SK-N-SH (cell line): Measurements from ENCODE around the gene SLC35B4. TPM values are rescaled to one million over a fixed set of nuclear protein-coding genes. Genes with fewer than 3 reads are reported as not detected.

Experiments
- CTCF ChIA-PET: fragments of 300-600, 350-600 bp; formaldehyde crosslinking; extraction: SDS; loops from one replicate; lab custom pipeline; 2021; lab: Yijun Ruan, JAX
- POLR2A ChIA-PET: fragments of 350-600 bp; sonication (Branson Sonifier 250); formaldehyde crosslinking; extraction: SDS; loops from one replicate; lab custom pipeline; 2020; ENCODE audit warnings: antibody characterized with exemption, inconsistent platforms; lab: Yijun Ruan, JAX
- DNase-seq: peaks from one replicate; pipeline ENCODE4 v3.0.0; 2012
- H2AFZ ChIP-seq: fragments of 200-600 bp; sonication (generic); 2 replicates; pipeline ENCODE4 v1.8.1; 2016; ENCODE audit warnings: antibody characterized with exemption, mild to moderate bottlenecking, low read depth
- H3F3A ChIP-seq: fragments of 200-600 bp; sonication (generic); replicated peaks from 2 replicates; pipeline ENCODE3; 2016; ENCODE audit warnings: antibody characterized with exemption, mild to moderate bottlenecking; ENCODE audit not compliant: insufficient read depth
- H3K27ac ChIP-seq, 2 experiments: fragments of 200-500 bp in 1 of 2; fragments of 200-600 bp in 1 of 2; sonication (Bioruptor generic) in 1 of 2; sonication (generic), shearing (Covaris generic) in 1 of 2; 2 replicates each; pipeline versions ENCODE4 v1.5.1 to v1.6.1; 2014 to 2016; ENCODE audit warnings: low read depth in 2 of 2, inconsistent platforms in 1 of 2, low read length in 1 of 2, mild to moderate bottlenecking in 1 of 2, mixed read lengths in 1 of 2
- H3K27me3 ChIP-seq: fragments of 200-600 bp; sonication (generic), shearing (Covaris generic); 2 replicates; pipeline ENCODE4 v1.6.1; 2016; ENCODE audit warnings: mixed run types; ENCODE audit not compliant: insufficient read depth
- H3K36me3 ChIP-seq, 2 experiments: fragments of 200-500 bp in 1 of 2; fragments of 200-600 bp in 1 of 2; sonication (Bioruptor generic) in 1 of 2; sonication (generic) in 1 of 2; replicated peaks in 1 of 2; 2 replicates each; pipeline versions ENCODE3 to v1.5.1; 2014 to 2016; ENCODE audit warnings: low read length in 1 of 2, mild to moderate bottlenecking in 1 of 2; ENCODE audit not compliant: insufficient read depth in 2 of 2, control insufficient read depth in 1 of 2
- H3K4me1 ChIP-seq, 2 experiments: fragments of 200-500 bp in 1 of 2; fragments of 200-600 bp in 1 of 2; sonication (Bioruptor generic) in 1 of 2; sonication (generic), shearing (Covaris generic) in 1 of 2; 2 replicates each; pipeline versions ENCODE4 v1.5.1 to v1.6.1; 2014 to 2016; ENCODE audit warnings: low read depth in 1 of 2, low read length in 1 of 2, mixed run types in 1 of 2; ENCODE audit not compliant: insufficient read depth in 2 of 2, control insufficient read depth in 1 of 2
- H3K4me2 ChIP-seq: fragments of 200-600 bp; sonication (generic), shearing (Covaris generic); 2 replicates; pipeline ENCODE4 v1.6.1; 2017; ENCODE audit warnings: mixed run types
- H3K4me3 ChIP-seq, 2 experiments: fragments of 200-500 bp in 1 of 2; fragments of 200-600 bp in 1 of 2; sonication (Bioruptor generic) in 1 of 2; sonication (generic), shearing (Covaris generic) in 1 of 2; 2 replicates each; pipeline versions ENCODE4 v1.5.1 to v1.8.1; 2014 to 2016; ENCODE audit warnings: low read depth in 2 of 2, inconsistent platforms in 1 of 2, low read length in 1 of 2, mild to moderate bottlenecking in 1 of 2, mixed read lengths in 1 of 2, moderate library complexity in 1 of 2
- H3K79me2 ChIP-seq: fragments of 200-600 bp; sonication (generic); 2 replicates; pipeline ENCODE4 v1.8.1; 2017; ENCODE audit warnings: mild to moderate bottlenecking; ENCODE audit not compliant: insufficient read depth
- H3K9ac ChIP-seq: fragments of 200-600 bp; sonication (generic); 2 replicates; pipeline ENCODE4 v1.6.1; 2017; ENCODE audit warnings: mixed run types
- H3K9me2 ChIP-seq: fragments of 200-600 bp; sonication (generic); 2 replicates; pipeline ENCODE4 v1.6.1; 2017; ENCODE audit warnings: mixed run types
- H3K9me3 ChIP-seq: fragments of 200-600 bp; sonication (generic); 2 replicates; pipeline ENCODE4 v1.6.1; 2017; ENCODE audit warnings: mixed run types, mild to moderate bottlenecking, moderate library complexity
- H4K20me1 ChIP-seq: fragments of 200-600 bp; sonication (generic); 2 replicates; pipeline ENCODE4 v1.6.1; 2017; ENCODE audit warnings: mild to moderate bottlenecking, mixed run types; ENCODE audit not compliant: insufficient read depth
- CHD2 ChIP-seq: fragments of 150-350 bp; IDR thresholded peaks from 2 replicates; pipeline ENCODE4 v1.6.1; 2018; ENCODE audit warnings: low read length; ENCODE audit not compliant: partially characterized antibody
- ELF1 ChIP-seq: IDR thresholded peaks from 2 replicates; pipeline ENCODE4 v1.4.0; 2012
- FOSL2 ChIP-seq: IDR thresholded peaks from 2 replicates; pipeline ENCODE4 v1.4.0; 2012; ENCODE audit warnings: low read depth, mild to moderate bottlenecking, moderate library complexity, borderline replicate concordance
- FOXJ3 ChIP-seq: sonication (generic); formaldehyde crosslinking; IDR thresholded peaks from 2 replicates; pipeline ENCODE4 v1.5.1; 2020; ENCODE audit warnings: mild to moderate bottlenecking, missing genetic modification reagents
- FOXM1 ChIP-seq: IDR thresholded peaks from 2 replicates; pipeline ENCODE4 v1.4.0; 2012; ENCODE audit warnings: low read depth, mild to moderate bottlenecking
- GABPA ChIP-seq: IDR thresholded peaks from 2 replicates; pipeline ENCODE4 v1.4.0; 2012; ENCODE audit warnings: low read depth, mild to moderate bottlenecking
- GATA2 ChIP-seq: sonication (generic); formaldehyde crosslinking; IDR thresholded peaks from 2 replicates; pipeline ENCODE4 v1.5.0; 2020; ENCODE audit warnings: mild to moderate bottlenecking, missing genetic modification reagents
- MAX ChIP-seq: IDR thresholded peaks from 2 replicates; pipeline ENCODE4 v1.4.0; 2012; ENCODE audit warnings: low read depth
- MEF2A ChIP-seq: IDR thresholded peaks from 2 replicates; pipeline ENCODE4 v1.4.0; 2012; ENCODE audit warnings: low read depth, borderline replicate concordance
- MXI1 ChIP-seq: IDR thresholded peaks from 2 replicates; pipeline ENCODE4 v1.6.1; 2012; ENCODE audit warnings: mild to moderate bottlenecking, low read depth, low read length, improper control_type of control experiment
- NRF1 ChIP-seq: IDR thresholded peaks from 2 replicates; pipeline ENCODE4 v1.6.1; 2012; ENCODE audit warnings: low read depth, mild to moderate bottlenecking, low read length
- POLR2AphosphoS5 ChIP-seq: IDR thresholded peaks from 2 replicates; pipeline ENCODE4 v1.6.1; 2012; ENCODE audit warnings: low read depth, low read length
- SIN3A ChIP-seq: IDR thresholded peaks from 2 replicates; pipeline ENCODE4 v1.6.1; 2012; ENCODE audit warnings: low read depth, mild to moderate bottlenecking, low read length, moderate library complexity, borderline replicate concordance
- SMC3 ChIP-seq: IDR thresholded peaks from 2 replicates; pipeline ENCODE4 v1.6.1; 2012; ENCODE audit warnings: low read depth, low read length, improper control_type of control experiment
- TAF1 ChIP-seq: IDR thresholded peaks from 2 replicates; pipeline ENCODE4 v1.6.1; 2012; ENCODE audit warnings: low read depth, mild to moderate bottlenecking, low read length, moderate library complexity, borderline replicate concordance
- TCF12 ChIP-seq: IDR thresholded peaks from 2 replicates; pipeline ENCODE4 v1.4.0; 2012
- WGBS: methylation state at CpG from one replicate; pipeline ENCODE4 v1.1.6; 2017; ENCODE audit warnings: low lambda C conversion rate; 5-methylcytosine and 5-hydroxymethylcytosine counted together
- polyA plus RNA-seq, 3 experiments: library from polyadenylated mRNA; depleted of rRNA; stranded (reverse); fragments of >200 nt; gene quantifications; 2 replicates each; pipeline ENCODE4 v1.2.3, GENCODE V29; 2012
- TF ChIP-seq, protein P1 (sequence below): fragments of 150-350 bp; IDR thresholded peaks from 2 replicates; pipeline ENCODE4 v1.6.1; 2017; ENCODE audit warnings: antibody characterized with exemption, low read length, low read depth, borderline replicate concordance
- TF ChIP-seq, protein P2 (sequence below): fragments of 200-600 bp; sonication (generic); IDR thresholded peaks from 2 replicates; pipeline ENCODE4 v1.6.1; 2017; ENCODE audit warnings: antibody characterized with exemption, mild to moderate bottlenecking, moderate library complexity

SLC35B4 gene
- polyA plus RNA-seq, 1 of the 3 experiments (the other 2 are of a cell fraction) = 19.3 TPM

DNA sequence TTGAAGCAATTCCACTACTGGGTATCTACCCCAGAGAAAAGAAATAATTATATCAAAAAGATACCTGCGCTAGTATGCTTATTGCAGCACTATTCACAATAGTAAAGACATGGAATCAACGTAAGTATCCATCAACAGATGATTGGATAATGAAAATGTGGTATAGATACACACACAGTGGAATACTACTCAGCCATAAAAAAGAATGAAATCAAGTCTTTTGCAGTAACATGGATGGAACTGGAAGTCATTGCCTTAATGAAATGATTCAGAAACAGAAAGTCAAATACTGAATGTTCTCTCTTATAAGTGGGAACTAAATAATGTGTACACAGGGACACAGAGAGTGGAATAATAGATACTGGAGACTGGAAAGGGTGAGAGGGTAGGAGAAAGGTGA, 7.4 kb upstream of the SLC35B4 start:
- no peaks in the 10 kb centered on the region for H3F3A ChIP-seq
- TF ChIP-seq GATA2 (CRISPR knock-in tag) = no peak
- no peak for TF ChIP-seq CHD2
- TF ChIP-seq MEF2A = no peak
- TF ChIP-seq FOSL2 = no peak
- no peak for TF ChIP-seq TAF1
- TF ChIP-seq MXI1 = no peak
- no peak for TF ChIP-seq ELF1
- no peak for TF ChIP-seq POLR2AphosphoS5
- TF ChIP-seq, protein P1, sequence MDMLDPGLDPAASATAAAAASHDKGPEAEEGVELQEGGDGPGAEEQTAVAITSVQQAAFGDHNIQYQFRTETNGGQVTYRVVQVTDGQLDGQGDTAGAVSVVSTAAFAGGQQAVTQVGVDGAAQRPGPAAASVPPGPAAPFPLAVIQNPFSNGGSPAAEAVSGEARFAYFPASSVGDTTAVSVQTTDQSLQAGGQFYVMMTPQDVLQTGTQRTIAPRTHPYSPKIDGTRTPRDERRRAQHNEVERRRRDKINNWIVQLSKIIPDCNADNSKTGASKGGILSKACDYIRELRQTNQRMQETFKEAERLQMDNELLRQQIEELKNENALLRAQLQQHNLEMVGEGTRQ = no peak
- TF ChIP-seq GABPA = no peak
- no peak for TF ChIP-seq FOXM1
- TF ChIP-seq, protein P2, sequence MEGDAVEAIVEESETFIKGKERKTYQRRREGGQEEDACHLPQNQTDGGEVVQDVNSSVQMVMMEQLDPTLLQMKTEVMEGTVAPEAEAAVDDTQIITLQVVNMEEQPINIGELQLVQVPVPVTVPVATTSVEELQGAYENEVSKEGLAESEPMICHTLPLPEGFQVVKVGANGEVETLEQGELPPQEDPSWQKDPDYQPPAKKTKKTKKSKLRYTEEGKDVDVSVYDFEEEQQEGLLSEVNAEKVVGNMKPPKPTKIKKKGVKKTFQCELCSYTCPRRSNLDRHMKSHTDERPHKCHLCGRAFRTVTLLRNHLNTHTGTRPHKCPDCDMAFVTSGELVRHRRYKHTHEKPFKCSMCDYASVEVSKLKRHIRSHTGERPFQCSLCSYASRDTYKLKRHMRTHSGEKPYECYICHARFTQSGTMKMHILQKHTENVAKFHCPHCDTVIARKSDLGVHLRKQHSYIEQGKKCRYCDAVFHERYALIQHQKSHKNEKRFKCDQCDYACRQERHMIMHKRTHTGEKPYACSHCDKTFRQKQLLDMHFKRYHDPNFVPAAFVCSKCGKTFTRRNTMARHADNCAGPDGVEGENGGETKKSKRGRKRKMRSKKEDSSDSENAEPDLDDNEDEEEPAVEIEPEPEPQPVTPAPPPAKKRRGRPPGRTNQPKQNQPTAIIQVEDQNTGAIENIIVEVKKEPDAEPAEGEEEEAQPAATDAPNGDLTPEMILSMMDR = no peak
- TF ChIP-seq NRF1 = no peak
- TF ChIP-seq TCF12 = no peak
- TF ChIP-seq MAX = no peak
- no peak for TF ChIP-seq SIN3A
- no peak for TF ChIP-seq FOXJ3
- no peak for TF ChIP-seq SMC3
- TF ChIP-seq, all 33 proteins: peak for 0
- Histone ChIP-seq H4K20me1 (no peaks in the 10 kb centered on the region), H3K4me1 (peaks cover 0 to 5% of the 10 kb centered on the region in 2 experiments; a peak in 2 of 4 replicates), H3K36me3 (no peaks in the 10 kb centered on the region), H3K9ac (no peak overlapping the region), H2AFZ (no peak overlapping the region), H3K9me2 (no peaks in the 10 kb centered on the region), H3K4me3 (no peak overlapping the region), H3K79me2 (no peaks in the 10 kb centered on the region), H3K27me3 (no peaks in the 10 kb centered on the region), H3K9me3 (no peaks in the 10 kb centered on the region), H3K27ac (no peak overlapping the region), H3K4me2 (no peak overlapping the region)
- ChIA-PET CTCF (no interaction called here), POLR2A (no interaction called here)
- 48% methylated on average over 2 of the region's 2 CpGs for WGBS
- DNase-seq = no peak
